Posterior cingulate gyrus (tissue), 11 donors: ENCODE measurements around the gene PALD1.

Experiments used
- DNase-seq, 10 donors: peaks; one replicate each; pipeline versions ENCODE4 v3.0.0 to v3.0.0-alpha.2; 2020 to 2021; ENCODE audit warnings: mixed read lengths in 3 of 10
- intact Hi-C: fragments of 100-400 bp; cut with DNase I; formaldehyde crosslinking; loops from one replicate; pipeline ENCODE4 v1.15.1; 2023

PALD1 gene

DNA sequence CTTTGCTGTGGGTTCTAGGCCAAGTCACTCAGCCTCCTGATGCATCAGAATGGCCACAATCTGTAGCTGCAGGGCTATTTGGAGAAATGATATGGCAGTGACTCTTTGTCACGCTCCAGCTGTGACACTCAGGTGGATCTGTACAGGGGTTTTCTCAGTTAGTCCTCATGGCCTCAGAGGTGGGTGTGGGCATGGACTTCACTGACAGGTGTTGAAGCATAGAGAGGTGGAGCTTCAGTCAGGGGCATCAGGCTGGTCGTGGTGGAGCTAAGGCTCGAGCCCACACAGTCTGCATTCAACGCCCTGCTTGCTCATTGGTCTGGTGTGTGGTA is 21.2 kb downstream of the PALD1 start:
- intact Hi-C loops, result no loop called here
- peak in 1 of 10 donors; percentile 35 for DNase-seq

- DNase-seq, result no peak
- intact Hi-C loops, result no loop called here
These were observed 21.8 kb downstream of the PALD1 start for GRCh38 chr10:70500368-70500767.

GRCh38 chr10:70500812-70501301 is 22.3 kb downstream of the PALD1 start:
- intact Hi-C loops, result no loop called here
- DNase-seq, result peak in 1 of 10 donors; percentile 52

GRCh38 chr10:70502406-70502805 is 23.8 kb downstream of the PALD1 start:
- intact Hi-C loops, result no loop called here
- DNase-seq, result no peak

- no peak for DNase-seq
- intact Hi-C loops, result no loop called here
These were observed 25.2 kb downstream of the PALD1 start for GRCh38 chr10:70503776-70504175.

GRCh38 chr10:70504521-70505358 is 26.2 kb downstream of the PALD1 start:
- intact Hi-C loops, result no loop called here
- no peak for DNase-seq

GRCh38 chr10:70505908-70506307 is 27.3 kb downstream of the PALD1 start:
- intact Hi-C loops, result no loop called here
- no peak for DNase-seq

- DNase-seq, result no peak
- intact Hi-C loops, result no loop called here
These were observed 29.4 kb downstream of the PALD1 start for GRCh38 chr10:70507966-70508365.

- DNase-seq, result peak in 4 of 10 donors; percentile 32 to 86 (median 38)
- intact Hi-C loops, result no loop called here
These were observed 30.6 kb downstream of the PALD1 start for GRCh38 chr10:70508912-70509756.

- no peak for DNase-seq
- intact Hi-C loops, result loop anchor here (5.0 kb wide), 1 partner anchor 32 kb away; the partner anchor contains the start of gene PALD1
These were observed 31.2 kb downstream of the PALD1 start for GRCh38 chr10:70509757-70510147.

GRCh38 chr10:70510453-70510852 is 31.9 kb downstream of the PALD1 start:
- no peak for DNase-seq
- intact Hi-C loops, result loop anchor here (5.0 kb wide), 1 partner anchor 33 kb away; the partner anchor contains the start of gene PALD1

GRCh38 chr10:70510904-70511303 is 32.3 kb downstream of the PALD1 start:
- intact Hi-C loops, result loop anchor here (5.0 kb wide), 1 partner anchor 34 kb away; the partner anchor contains the start of gene PALD1
- DNase-seq, result no peak

DNA sequence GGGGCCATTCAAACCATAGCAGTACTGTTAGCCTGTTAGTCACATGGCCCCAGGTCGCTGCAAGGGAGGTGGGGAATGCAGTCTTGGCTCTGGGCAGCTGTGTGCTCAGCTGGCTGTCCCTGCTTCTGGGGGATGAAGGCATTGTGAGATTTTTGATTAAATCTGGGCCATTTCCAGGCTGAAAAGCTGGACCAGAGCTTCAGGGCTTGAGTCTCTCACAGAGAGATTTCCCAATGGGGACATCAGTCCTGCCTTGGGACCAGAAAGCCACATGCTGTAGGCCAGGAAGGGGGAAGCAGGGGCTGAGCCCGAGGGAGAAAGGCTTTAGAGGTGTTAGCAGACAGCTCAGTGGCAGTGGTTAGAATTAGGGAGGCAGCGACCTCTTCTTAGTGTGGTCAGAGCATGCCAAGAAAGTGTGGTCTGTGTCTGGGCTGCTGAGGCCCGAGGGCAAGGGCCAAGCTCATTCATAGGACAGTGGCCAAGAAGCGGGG is 33.6 kb downstream of the PALD1 start:
- no peak for DNase-seq
- intact Hi-C loops, result loop anchor here (5.0 kb wide), 1 partner anchor 35 kb away; the partner anchor contains the start of gene PALD1

DNA sequence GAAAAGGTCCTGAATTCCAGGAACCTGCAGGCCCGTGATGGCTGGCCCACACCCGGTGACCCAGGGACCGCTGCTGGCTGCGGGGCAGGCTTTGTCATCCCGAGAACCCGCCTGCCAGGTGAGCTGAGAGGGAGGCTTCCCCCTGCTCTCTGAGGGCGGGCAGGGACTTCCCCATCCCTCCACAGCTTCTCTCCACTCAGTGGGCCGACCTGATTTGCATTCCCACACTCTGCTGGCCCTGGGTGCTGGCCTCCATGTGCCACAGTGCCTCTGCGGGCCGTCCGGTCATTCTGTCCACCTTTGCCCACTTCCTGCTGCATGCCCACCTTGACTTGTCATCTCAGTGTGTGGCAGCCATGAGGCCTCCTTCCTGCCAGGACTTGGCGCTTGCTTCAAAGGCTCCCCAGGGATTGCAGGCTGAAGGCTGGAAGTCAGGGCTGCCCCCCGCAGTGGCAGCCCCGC is 35.3 kb downstream of the PALD1 start:
- intact Hi-C loops, result loop anchor here (5.0 kb wide), 1 partner anchor 37 kb away; the partner anchor contains the start of gene PALD1
- DNase-seq, result no peak

DNA sequence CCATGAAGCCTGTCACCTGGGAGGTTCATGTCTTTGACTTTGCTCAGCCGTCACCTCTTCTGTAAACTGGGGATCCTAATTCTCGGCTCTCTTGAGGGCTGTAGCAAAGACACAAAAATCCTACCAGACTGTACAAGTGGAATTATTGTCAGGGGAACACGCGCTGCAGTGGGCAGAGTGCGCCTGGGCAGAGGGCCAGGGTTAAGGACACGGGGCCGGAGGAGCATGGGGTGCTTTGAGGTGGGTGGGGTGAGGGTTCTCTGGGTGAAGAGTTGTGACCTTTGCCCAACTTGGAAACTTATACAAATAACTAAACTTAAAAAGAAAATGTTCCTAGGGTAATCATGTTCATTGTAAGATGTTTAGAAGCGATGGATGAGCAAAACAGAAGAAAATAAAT is 36.0 kb downstream of the PALD1 start:
- intact Hi-C loops, result loop anchor here (5.0 kb wide), 1 partner anchor 37 kb away; the partner anchor contains the start of gene PALD1
- DNase-seq, result no peak

- no peak for DNase-seq
- intact Hi-C loops, result no loop called here
These were observed 36.6 kb downstream of the PALD1 start for GRCh38 chr10:70515035-70515667.

- no peak for DNase-seq
- intact Hi-C loops, result no loop called here
These were observed 40.1 kb downstream of the PALD1 start for GRCh38 chr10:70518695-70519094.

- intact Hi-C loops, result no loop called here
- no peak for DNase-seq
These were observed 44.5 kb downstream of the PALD1 start for GRCh38 chr10:70523057-70523456.

DNA sequence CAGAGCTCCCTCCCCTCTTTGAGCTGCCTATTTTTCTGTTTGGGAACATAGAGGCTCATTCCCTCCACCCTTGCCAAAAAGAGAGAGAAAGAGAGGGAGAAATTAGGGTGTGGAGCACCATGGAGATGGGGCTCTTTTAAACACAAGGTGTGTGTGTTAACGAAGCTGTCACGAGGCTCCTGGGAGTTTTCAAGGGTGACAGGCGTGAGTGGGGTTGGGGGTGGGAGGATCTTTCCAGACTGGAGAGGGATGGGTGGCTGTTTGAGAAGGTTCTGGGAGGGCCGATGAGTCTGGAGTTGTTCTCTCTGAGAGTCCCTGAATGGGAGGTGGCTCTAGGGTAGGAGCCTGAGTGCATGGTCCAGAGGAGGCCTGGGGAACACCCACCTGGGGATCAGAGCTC is 45.0 kb downstream of the PALD1 start:
- DNase-seq, result no peak
- intact Hi-C loops, result no loop called here

- DNase-seq, result no peak
These were observed 49.7 kb downstream of the PALD1 start for GRCh38 chr10:70528314-70528713.

More at GRCh38 chr10:70528314-70528713, 49.7 kb downstream of the PALD1 start:
- intact Hi-C loops, result no loop called here
